H1 (cell line): ENCODE data around the gene RPS6KA5. TPM values are rescaled to one million over a fixed set of nuclear protein-coding genes. Genes with fewer than 3 reads are reported as not detected.

Experiments
- CTCF ChIA-PET: fragments of 300-600 bp; sonication (Branson Sonifier 250); formaldehyde crosslinking; loops from one replicate; lab custom pipeline; 2021; ENCODE audit not compliant: partially characterized antibody; lab: Charles Lee
- POLR2A ChIA-PET: fragments of 300-600 bp; sonication (Branson Sonifier 250); formaldehyde crosslinking; loops from one replicate; lab custom pipeline; 2021; ENCODE audit warnings: inconsistent platforms; ENCODE audit not compliant: partially characterized antibody; lab: Charles Lee
- DNase-seq, 2 experiments: peaks; one replicate each; pipeline versions ENCODE4 v3.0.0 to v3.0.0-alpha.2; 2010 to 2022; ENCODE audit warnings: low spot score in 2 of 2, low read depth in 1 of 2, mixed read lengths in 1 of 2
- FAIRE-seq: peaks from 2 replicates; lab custom pipeline; 2011; peaks lifted over from hg19 to GRCh38; lab: Jason Lieb, UNC
- H2AFZ ChIP-seq: 2 replicates; pipeline ENCODE4 v1.8.1; 2012; ENCODE audit warnings: low read length, inconsistent platforms
- H2AK5ac ChIP-seq: 2 replicates; pipeline ENCODE4 v1.6.1; 2013; ENCODE audit warnings: low read depth, low read length
- H2BK120ac ChIP-seq: replicated peaks from 2 replicates; pipeline ENCODE3; 2013; ENCODE audit warnings: low read depth, low read length, inconsistent platforms
- H2BK12ac ChIP-seq: 2 replicates; pipeline ENCODE4 v1.6.1; 2013; ENCODE audit warnings: low read depth, low read length
- H2BK15ac ChIP-seq: 2 replicates; pipeline ENCODE4 v1.6.1; 2013; ENCODE audit warnings: low read length
- H2BK20ac ChIP-seq: 2 replicates; pipeline ENCODE4 v1.6.1; 2013; ENCODE audit warnings: low read length
- H2BK5ac ChIP-seq: 2 replicates; pipeline ENCODE4 v1.6.1; 2013; ENCODE audit warnings: low read depth, low read length
- H3K14ac ChIP-seq: 2 replicates; pipeline ENCODE4 v1.6.1; 2013; ENCODE audit warnings: inconsistent platforms; ENCODE audit not compliant: insufficient read length
- H3K18ac ChIP-seq: 2 replicates; pipeline ENCODE4 v1.6.1; 2013; ENCODE audit warnings: low read length; ENCODE audit errors: extremely low read depth
- H3K23ac ChIP-seq: 2 replicates; pipeline ENCODE4 v1.6.1; 2013; ENCODE audit warnings: inconsistent platforms; ENCODE audit not compliant: insufficient read length
- H3K23me2 ChIP-seq: 2 replicates; pipeline ENCODE4 v1.6.1; 2013; ENCODE audit warnings: low read depth, low read length
- H3K27ac ChIP-seq: 2 replicates; pipeline ENCODE4 v1.6.1; 2011; ENCODE audit warnings: low read depth, low read length, inconsistent platforms
- H3K27me3 ChIP-seq, 4 experiments: replicated peaks in 1 of 4; 1 replicate in 1 of 4; 2 replicates in 3 of 4; pipeline versions ENCODE4 v1.6.1 to v1.8.1; 2011 to 2013; ENCODE audit warnings: low read length in 3 of 4, mild to moderate bottlenecking in 3 of 4, inconsistent platforms in 2 of 4, mixed read lengths in 2 of 4, moderate library complexity in 1 of 4; ENCODE audit not compliant: control insufficient read depth in 3 of 4, insufficient read depth in 3 of 4; ENCODE audit errors: extremely low read depth in 1 of 4
- H3K36me3 ChIP-seq, 4 experiments: 2 replicates each; pipeline versions ENCODE4 v1.6.1 to v1.8.1; 2011 to 2013; ENCODE audit warnings: mild to moderate bottlenecking in 4 of 4, low read length in 3 of 4, moderate library complexity in 2 of 4, control low read depth in 1 of 4, inconsistent platforms in 1 of 4; ENCODE audit not compliant: insufficient read depth in 4 of 4, control insufficient read depth in 2 of 4
- H3K4ac ChIP-seq: replicated peaks from 2 replicates; pipeline ENCODE3; 2013; ENCODE audit warnings: low read length, low read depth, mixed read lengths, inconsistent platforms; ENCODE audit not compliant: insufficient read length
- H3K4me1 ChIP-seq, 4 experiments: replicated peaks in 1 of 4; 1 replicate in 1 of 4; 2 replicates in 3 of 4; pipeline versions ENCODE4 v1.6.1 to v1.8.1; 2011 to 2013; ENCODE audit warnings: low read length in 3 of 4, inconsistent platforms in 2 of 4, mixed read lengths in 1 of 4; ENCODE audit not compliant: insufficient read depth in 4 of 4, control insufficient read depth in 3 of 4
- H3K4me2 ChIP-seq, 2 experiments: 2 replicates each; pipeline versions ENCODE4 v1.6.1 to v1.8.1; 2011 to 2013; ENCODE audit warnings: low read depth in 2 of 2, low read length in 2 of 2, control low read depth in 1 of 2, inconsistent platforms in 1 of 2, mild to moderate bottlenecking in 1 of 2; ENCODE audit not compliant: insufficient read depth in 1 of 2
- H3K4me3 ChIP-seq, 4 experiments: fragments of 200-600, 300-600 bp in 1 of 4; sonication (generic), shearing (Covaris generic), sonication (Bioruptor Twin) in 1 of 4; 2 replicates each; pipeline versions ENCODE4 v1.5.1 to v1.8.1; 2011 to 2016; ENCODE audit warnings: low read length in 4 of 4, low read depth in 3 of 4, control low read depth in 2 of 4, inconsistent platforms in 2 of 4, mild to moderate bottlenecking in 2 of 4, mixed read lengths in 1 of 4, moderate library complexity in 1 of 4; ENCODE audit not compliant: insufficient read depth in 2 of 4; ENCODE audit errors: extremely low read depth in 1 of 4
- H3K56ac ChIP-seq: replicated peaks from 2 replicates; pipeline ENCODE3; 2013; ENCODE audit warnings: low read depth, mild to moderate bottlenecking, mixed read lengths, low read length, inconsistent platforms; ENCODE audit not compliant: insufficient read length
- H3K79me1 ChIP-seq: 2 replicates; pipeline ENCODE4 v1.6.1; 2013; ENCODE audit warnings: low read depth, low read length, control low read depth
- H3K79me2 ChIP-seq, 2 experiments: 2 replicates each; pipeline versions ENCODE4 v1.6.1 to v1.8.1; 2012 to 2013; ENCODE audit warnings: low read length in 2 of 2, mild to moderate bottlenecking in 2 of 2, inconsistent platforms in 1 of 2; ENCODE audit not compliant: insufficient read depth in 2 of 2, control insufficient read depth in 1 of 2
- H3K9ac ChIP-seq, 4 experiments: replicated peaks in 1 of 4; 1 replicate in 1 of 4; 2 replicates in 3 of 4; pipeline versions ENCODE4 v1.6.1 to v1.8.1; 2011 to 2013; ENCODE audit warnings: low read depth in 3 of 4, low read length in 3 of 4, control low read depth in 2 of 4, mild to moderate bottlenecking in 2 of 4, moderate library complexity in 2 of 4, inconsistent platforms in 1 of 4; ENCODE audit errors: extremely low read depth in 1 of 4
- H3K9me3 ChIP-seq, 2 experiments: 2 replicates each; pipeline versions ENCODE4 v1.6.1 to v1.8.1; 2012 to 2013; ENCODE audit warnings: mild to moderate bottlenecking in 2 of 2, moderate library complexity in 2 of 2, control low read depth in 1 of 2, inconsistent platforms in 1 of 2, low read depth in 1 of 2, low read length in 1 of 2, mixed read lengths in 1 of 2; ENCODE audit not compliant: insufficient read depth in 2 of 2
- H4K20me1 ChIP-seq, 2 experiments: replicated peaks in 1 of 2; 2 replicates each; pipeline versions ENCODE3 to v1.8.1; 2011 to 2013; ENCODE audit warnings: inconsistent platforms in 2 of 2, low read length in 2 of 2, mild to moderate bottlenecking in 1 of 2; ENCODE audit not compliant: insufficient read depth in 2 of 2, control insufficient read depth in 1 of 2
- H4K5ac ChIP-seq: 2 replicates; pipeline ENCODE4 v1.6.1; 2013; ENCODE audit warnings: low read length, low read depth, mixed read lengths, inconsistent platforms; ENCODE audit not compliant: insufficient read length
- H4K8ac ChIP-seq: 2 replicates; pipeline ENCODE4 v1.8.0; 2013; ENCODE audit warnings: mild to moderate bottlenecking, moderate library complexity, low read length, inconsistent platforms; ENCODE audit not compliant: insufficient read depth; ENCODE audit errors: extremely low read depth
- H4K91ac ChIP-seq: replicated peaks from 2 replicates; pipeline ENCODE3; 2013; ENCODE audit warnings: low read length, mixed read lengths, inconsistent platforms; ENCODE audit not compliant: insufficient read length
- CEBPB ChIP-seq: IDR thresholded peaks from 2 replicates; pipeline ENCODE4 v1.6.1; 2012; ENCODE audit warnings: low read depth, low read length
- HDAC6 ChIP-seq: IDR thresholded peaks from one replicate; pipeline ENCODE4 v1.7.1; 2012; ENCODE audit warnings: low read depth, mild to moderate bottlenecking, inconsistent platforms, low read length, moderate library complexity
- KDM5A ChIP-seq: fragments of 200-600 bp; IDR thresholded peaks from 2 replicates; pipeline ENCODE4 v1.7.1; 2012; ENCODE audit warnings: mild to moderate bottlenecking, low read length, inconsistent platforms, mixed read lengths
- NANOG ChIP-seq: IDR thresholded peaks from 2 replicates; pipeline ENCODE4 v1.6.1; 2011; ENCODE audit warnings: low read length, low read depth, mild to moderate bottlenecking, inconsistent platforms; ENCODE audit not compliant: insufficient read depth, poor library complexity, severe bottlenecking
- PHF8 ChIP-seq: fragments of 200-600 bp; sonication (generic); conservative IDR thresholded peaks from 2 replicates; pipeline ENCODE4 v1.7.1; 2012; ENCODE audit warnings: low read depth, mild to moderate bottlenecking, inconsistent platforms, low read length, moderate library complexity
- POLR2A ChIP-seq, 2 experiments: IDR thresholded peaks; 1 replicate in 1 of 2; 2 replicates in 1 of 2; pipeline ENCODE4 v1.6.1; 2011; ENCODE audit warnings: low read depth in 2 of 2, low read length in 2 of 2, mild to moderate bottlenecking in 2 of 2; ENCODE audit errors: control extremely low read depth in 1 of 2
- TAF1 ChIP-seq: IDR thresholded peaks from 2 replicates; pipeline ENCODE4 v1.6.1; 2011; ENCODE audit warnings: mild to moderate bottlenecking, low read depth, low read length
- WGBS, 2 experiments: shearing (Covaris generic) in 1 of 2; methylation state at CpG; one replicate each; pipeline versions ENCODE4 v1.1.6 to v1.1.7; 2013 to 2015; ENCODE audit warnings: low lambda C conversion rate in 2 of 2, mixed read lengths in 2 of 2, inconsistent platforms in 1 of 2, low coverage in 1 of 2, missing lambda C conversion rate in 1 of 2; ENCODE audit not compliant: insufficient replicate concordance in 2 of 2, insufficient coverage in 1 of 2, insufficient read length in 1 of 2; ENCODE audit errors: extremely low coverage in 1 of 2, missing lambda C conversion rate in 1 of 2; 5-methylcytosine and 5-hydroxymethylcytosine counted together
- polyA plus RNA-seq, 7 experiments: library from polyadenylated mRNA; depleted of rRNA in 3 of 7; stranded (reverse) in 5 of 7; unstranded in 2 of 7; fragments of >200 nt in 5 of 7; fragments of 200-250 nt in 2 of 7; gene quantifications; 1 replicate in 5 of 7; 2 replicates in 1 of 7; 4 replicates in 1 of 7; pipeline versions ENCODE4 v1.2.1 to v1.2.3, GENCODE V29; 2011 to 2013; ENCODE audit warnings: missing spikeins in 2 of 7, mixed read lengths in 2 of 7
- total RNA-seq: library from RNA; stranded (reverse); fragmentation: NEBNext Ultra II Directional; extraction: Animal tissue kit (Norgen Biotek cat#: 25700); gene quantifications from 2 replicates; pipeline ENCODE4 v1.2.1, GENCODE V29; 2021
- TF ChIP-seq, protein P1 (sequence below), 3 experiments: IDR thresholded peaks; 1 replicate in 2 of 3; 2 replicates in 1 of 3; pipeline versions ENCODE4 v1.5.1 to v1.6.1; 2011; ENCODE audit warnings: low read length in 3 of 3, mild to moderate bottlenecking in 3 of 3, inconsistent platforms in 2 of 3, low read depth in 1 of 3, moderate library complexity in 1 of 3; ENCODE audit not compliant: insufficient read depth in 1 of 3; ENCODE audit errors: control extremely low read depth in 1 of 3

The RPS6KA5 gene
- total and polyA plus RNA-seq, 2 of the 8 experiments (the other 6 are each of a cell fraction or from before 2014, with no cell fraction given), result 0.85 to 3.1 TPM

DNA sequence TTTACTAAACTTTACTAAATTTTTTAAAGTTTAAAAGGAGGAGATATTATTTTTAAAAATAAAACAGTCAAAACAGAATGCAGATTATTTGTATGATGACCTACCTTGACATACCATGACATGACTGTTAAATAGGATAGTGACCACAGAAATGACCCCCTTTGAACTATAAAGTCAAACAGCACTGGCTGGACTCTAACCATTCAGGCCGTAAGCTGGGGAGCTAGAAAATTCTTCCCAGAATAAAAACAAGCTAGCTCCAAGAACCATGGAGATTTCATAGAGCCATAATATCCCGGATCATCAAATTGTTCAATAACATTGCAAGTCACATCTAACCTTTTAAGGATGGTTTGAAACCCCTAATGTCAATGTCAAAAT lies 50.3 kb downstream of the RPS6KA5 start:
- H3K9me3 ChIP-seq, result no peaks in the 10 kb centered on the region
- no peak overlapping the region for H3K4me3 ChIP-seq
- no peak overlapping the region for H3K56ac ChIP-seq
- H2BK5ac ChIP-seq, result no peak overlapping the region
- no peaks in the 10 kb centered on the region; the same call in 1 of the 2 replicates for H3K23me2 ChIP-seq
- H2BK15ac ChIP-seq, result no peak overlapping the region
- no peak overlapping the region for H3K4me2 ChIP-seq
- H2BK120ac ChIP-seq, result no peak overlapping the region
- H3K9ac ChIP-seq, result no peak overlapping the region
- H4K5ac ChIP-seq, result no peak overlapping the region
- H2AK5ac ChIP-seq, result no peak overlapping the region
- ChIA-PET CTCF (no interaction called here), POLR2A (no interaction called here)
- H2BK20ac ChIP-seq, result no peak overlapping the region
- TF ChIP-seq TAF1 (no peak), PHF8 (no peak), POLR2A (IDR thresholded peaks at IDR 0.05; ENCODE audit: control extremely low read depth in 1 of 2, low read depth in 2 of 2, low read length in 2 of 2) (no peak), CEBPB (no peak), KDM5A (no peak), HDAC6 (no peak), NANOG (no peak)
- TF ChIP-seq, protein P1, sequence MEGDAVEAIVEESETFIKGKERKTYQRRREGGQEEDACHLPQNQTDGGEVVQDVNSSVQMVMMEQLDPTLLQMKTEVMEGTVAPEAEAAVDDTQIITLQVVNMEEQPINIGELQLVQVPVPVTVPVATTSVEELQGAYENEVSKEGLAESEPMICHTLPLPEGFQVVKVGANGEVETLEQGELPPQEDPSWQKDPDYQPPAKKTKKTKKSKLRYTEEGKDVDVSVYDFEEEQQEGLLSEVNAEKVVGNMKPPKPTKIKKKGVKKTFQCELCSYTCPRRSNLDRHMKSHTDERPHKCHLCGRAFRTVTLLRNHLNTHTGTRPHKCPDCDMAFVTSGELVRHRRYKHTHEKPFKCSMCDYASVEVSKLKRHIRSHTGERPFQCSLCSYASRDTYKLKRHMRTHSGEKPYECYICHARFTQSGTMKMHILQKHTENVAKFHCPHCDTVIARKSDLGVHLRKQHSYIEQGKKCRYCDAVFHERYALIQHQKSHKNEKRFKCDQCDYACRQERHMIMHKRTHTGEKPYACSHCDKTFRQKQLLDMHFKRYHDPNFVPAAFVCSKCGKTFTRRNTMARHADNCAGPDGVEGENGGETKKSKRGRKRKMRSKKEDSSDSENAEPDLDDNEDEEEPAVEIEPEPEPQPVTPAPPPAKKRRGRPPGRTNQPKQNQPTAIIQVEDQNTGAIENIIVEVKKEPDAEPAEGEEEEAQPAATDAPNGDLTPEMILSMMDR (IDR thresholded peaks at IDR 0.05; ENCODE audit: control extremely low read depth in 1 of 3, insufficient read depth in 1 of 3, low read depth in 1 of 3, low read length in 3 of 3), result no peak
- no peaks in the 10 kb centered on the region for H4K20me1 ChIP-seq
- 94% methylated on average over 2 of the region's 2 CpGs; no CpG with 5 or more reads in 1 of the 2 experiments for WGBS, 2 experiments
- H3K4me1 ChIP-seq, result no peaks in the 10 kb centered on the region
- H3K14ac ChIP-seq, result no peak overlapping the region
- H3K36me3 ChIP-seq, result no peaks in the 10 kb centered on the region
- no peaks in the 10 kb centered on the region for H3K27me3 ChIP-seq
- H3K27ac ChIP-seq, result no peak overlapping the region
- H3K18ac ChIP-seq, result no peak overlapping the region
- DNase-seq (no peak), FAIRE-seq (no peak)
- no peaks in the 10 kb centered on the region for H3K79me1 ChIP-seq
- H3K23ac ChIP-seq, result no peak overlapping the region
- H4K91ac ChIP-seq, result no peak overlapping the region
- no peak overlapping the region for H4K8ac ChIP-seq
- no peak overlapping the region for H2AFZ ChIP-seq
- H2BK12ac ChIP-seq, result no peak overlapping the region
- no peak overlapping the region for H3K4ac ChIP-seq
- H3K79me2 ChIP-seq, result no peaks in the 10 kb centered on the region
